C4-2B (cell line): Measurements from ENCODE around the gene XPO1.
A peak's percentile ranks its signal among the peaks of the same experiment; 100 is the strongest.
"Not testable (repeated sequence)": the region's sequence is repeated elsewhere in the genome, so short reads cannot be mapped to it uniquely, and the experiment has no call there.

Source experiments
- H3K27ac ChIP-seq: fragments of 450-650 bp; 2 replicates; pipeline ENCODE4 v1.5.1; 2017
- ZFX ChIP-seq: fragments of 450-650 bp; IDR thresholded peaks from 2 replicates; pipeline ENCODE4 v1.6.1; 2017
- TF ChIP-seq, protein P1 (sequence below): fragments of 450-650 bp; conservative IDR thresholded peaks from 2 replicates; pipeline ENCODE4 v1.5.1; 2017; ENCODE audit warnings: mild to moderate bottlenecking

The XPO1 gene

DNA sequence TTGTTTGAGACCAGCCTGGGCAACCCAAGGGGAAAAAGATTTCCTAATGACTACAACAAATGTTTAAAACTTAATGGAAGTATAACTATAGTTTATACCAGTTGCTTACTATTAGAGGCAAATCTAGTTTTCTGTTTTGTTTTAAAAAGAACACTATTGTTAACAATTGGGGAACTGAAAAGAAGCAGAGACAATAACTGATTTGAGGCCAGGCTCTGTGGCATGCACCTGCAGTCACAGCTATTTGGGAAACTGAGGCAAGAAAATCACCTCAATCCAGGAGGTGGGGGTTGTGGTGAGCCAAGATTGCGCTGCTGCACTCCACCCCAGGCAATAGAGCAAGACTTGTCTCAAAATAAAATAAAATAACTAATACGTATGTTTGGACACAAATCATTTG, 39.1 kb downstream of the XPO1 start:
- no peak for TF ChIP-seq ZFX
- TF ChIP-seq, protein P1, sequence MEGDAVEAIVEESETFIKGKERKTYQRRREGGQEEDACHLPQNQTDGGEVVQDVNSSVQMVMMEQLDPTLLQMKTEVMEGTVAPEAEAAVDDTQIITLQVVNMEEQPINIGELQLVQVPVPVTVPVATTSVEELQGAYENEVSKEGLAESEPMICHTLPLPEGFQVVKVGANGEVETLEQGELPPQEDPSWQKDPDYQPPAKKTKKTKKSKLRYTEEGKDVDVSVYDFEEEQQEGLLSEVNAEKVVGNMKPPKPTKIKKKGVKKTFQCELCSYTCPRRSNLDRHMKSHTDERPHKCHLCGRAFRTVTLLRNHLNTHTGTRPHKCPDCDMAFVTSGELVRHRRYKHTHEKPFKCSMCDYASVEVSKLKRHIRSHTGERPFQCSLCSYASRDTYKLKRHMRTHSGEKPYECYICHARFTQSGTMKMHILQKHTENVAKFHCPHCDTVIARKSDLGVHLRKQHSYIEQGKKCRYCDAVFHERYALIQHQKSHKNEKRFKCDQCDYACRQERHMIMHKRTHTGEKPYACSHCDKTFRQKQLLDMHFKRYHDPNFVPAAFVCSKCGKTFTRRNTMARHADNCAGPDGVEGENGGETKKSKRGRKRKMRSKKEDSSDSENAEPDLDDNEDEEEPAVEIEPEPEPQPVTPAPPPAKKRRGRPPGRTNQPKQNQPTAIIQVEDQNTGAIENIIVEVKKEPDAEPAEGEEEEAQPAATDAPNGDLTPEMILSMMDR = no peak
- no peak overlapping the region for H3K27ac ChIP-seq

DNA sequence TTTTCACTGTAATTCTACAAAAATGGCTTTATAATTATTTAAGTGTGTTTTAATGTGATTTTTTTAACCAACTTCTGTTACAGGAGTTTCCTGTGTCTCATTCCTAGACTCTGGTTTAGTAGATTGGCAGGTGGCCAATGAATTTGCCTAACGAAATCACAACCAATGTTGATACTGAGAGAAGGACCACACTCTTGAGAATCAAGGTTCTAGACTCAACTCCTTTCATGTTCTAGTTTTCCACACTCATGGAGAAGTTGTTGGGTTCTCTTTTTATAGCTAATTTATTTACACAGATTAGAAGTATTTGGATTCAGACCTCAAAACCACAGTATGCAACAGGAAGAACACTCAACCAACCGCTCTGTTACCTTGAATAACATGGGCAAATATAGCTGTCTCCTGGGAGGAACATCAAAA, 44.6 kb downstream of the XPO1 start:
- TF ChIP-seq, protein P1 = no peak
- TF ChIP-seq ZFX = no peak
- H3K27ac ChIP-seq = no peak overlapping the region

DNA sequence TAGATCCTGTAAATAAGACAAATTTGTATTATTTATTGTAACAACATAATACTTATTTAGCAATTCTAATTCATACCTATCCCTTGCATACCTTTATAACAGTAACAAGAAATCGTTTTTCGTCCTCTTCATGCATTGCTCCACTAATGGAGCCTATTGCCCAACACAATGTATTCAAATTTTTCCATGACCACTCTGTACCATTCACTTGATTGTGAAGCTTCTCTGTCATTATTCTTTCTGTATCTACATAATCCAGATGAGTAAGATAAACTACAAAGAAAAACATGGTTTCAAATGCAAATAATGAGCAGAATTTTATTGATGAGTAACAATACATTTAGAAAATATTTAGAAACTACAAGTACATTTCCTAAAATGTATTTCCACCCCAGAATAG, 45.7 kb downstream of the XPO1 start:
- TF ChIP-seq ZFX = no peak
- no peak overlapping the region for H3K27ac ChIP-seq

DNA sequence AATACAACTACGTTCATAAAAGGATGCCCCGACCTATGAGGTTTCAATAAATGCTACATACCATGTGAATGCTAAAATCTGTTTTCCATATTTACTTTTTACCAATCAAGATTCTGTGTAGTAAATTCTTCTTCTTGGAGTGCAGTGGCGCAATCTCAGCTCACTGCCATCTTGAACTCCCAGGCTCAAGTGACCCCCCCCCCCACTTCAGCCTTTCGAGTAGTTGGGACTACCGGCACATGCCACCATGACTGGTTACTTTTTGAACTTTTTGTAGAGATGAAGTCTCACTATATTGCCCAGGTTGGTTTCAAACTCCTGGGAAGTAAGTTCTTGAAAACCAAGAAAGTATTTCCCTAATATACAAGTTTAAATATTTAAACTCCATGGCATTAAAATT, 52.9 kb downstream of the XPO1 start:
- no peak overlapping the region for H3K27ac ChIP-seq
- no peak for TF ChIP-seq ZFX
- TF ChIP-seq, protein P1 = no peak

DNA sequence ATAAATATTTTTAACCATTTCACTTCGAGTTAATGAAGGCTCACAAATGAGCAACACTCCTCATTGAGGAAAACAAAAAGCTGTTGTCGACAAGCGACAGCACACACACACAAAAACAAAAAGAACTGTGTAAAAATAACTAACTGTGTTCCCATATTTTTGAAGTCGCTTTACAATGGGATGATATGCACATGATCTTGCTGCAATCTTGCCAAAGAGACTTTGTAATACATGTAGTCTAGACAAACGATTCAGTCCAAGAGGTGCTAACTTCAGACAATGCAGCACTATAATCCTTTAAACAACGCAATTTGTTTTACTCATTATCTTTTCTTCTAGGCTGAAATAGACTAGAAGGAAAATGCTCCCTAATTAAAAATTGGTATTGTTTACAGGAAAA, 60.1 kb downstream of the XPO1 start:
- H3K27ac ChIP-seq = no peak overlapping the region
- TF ChIP-seq ZFX = no peak
- TF ChIP-seq, protein P1 = no peak

DNA sequence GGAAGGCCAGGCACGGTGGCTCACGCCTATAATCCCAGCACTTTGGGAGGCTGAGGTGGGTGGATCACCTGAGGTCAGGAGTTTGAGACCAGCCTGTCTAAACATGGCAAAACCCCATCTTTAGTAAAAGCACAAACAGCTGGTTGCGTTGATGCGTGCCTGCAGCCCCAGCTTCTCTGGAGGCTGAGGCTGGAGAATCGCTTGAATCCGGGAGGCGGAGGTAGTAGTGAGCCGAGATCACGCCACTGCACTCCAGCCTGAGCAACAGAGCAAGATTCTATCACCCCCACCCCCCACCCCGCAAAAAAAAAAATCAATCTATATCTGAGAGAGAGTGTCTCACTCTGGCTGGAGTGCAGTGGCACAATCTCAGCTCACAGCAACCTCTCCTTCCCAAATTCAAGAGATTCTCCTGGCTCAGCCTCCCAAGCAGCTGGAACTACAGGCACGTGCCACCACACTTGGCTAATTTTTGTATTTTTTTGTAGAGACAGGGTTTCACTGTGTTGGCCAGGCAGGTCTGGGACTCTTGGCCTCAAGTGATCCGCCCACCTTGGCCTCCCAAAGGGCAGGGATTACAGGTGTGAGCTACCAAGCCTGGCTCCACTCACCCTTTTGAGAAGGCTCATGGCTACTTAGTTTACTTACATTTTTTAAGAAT, 61.1 kb downstream of the XPO1 start:
- not testable (repeated sequence) for H3K27ac ChIP-seq

DNA sequence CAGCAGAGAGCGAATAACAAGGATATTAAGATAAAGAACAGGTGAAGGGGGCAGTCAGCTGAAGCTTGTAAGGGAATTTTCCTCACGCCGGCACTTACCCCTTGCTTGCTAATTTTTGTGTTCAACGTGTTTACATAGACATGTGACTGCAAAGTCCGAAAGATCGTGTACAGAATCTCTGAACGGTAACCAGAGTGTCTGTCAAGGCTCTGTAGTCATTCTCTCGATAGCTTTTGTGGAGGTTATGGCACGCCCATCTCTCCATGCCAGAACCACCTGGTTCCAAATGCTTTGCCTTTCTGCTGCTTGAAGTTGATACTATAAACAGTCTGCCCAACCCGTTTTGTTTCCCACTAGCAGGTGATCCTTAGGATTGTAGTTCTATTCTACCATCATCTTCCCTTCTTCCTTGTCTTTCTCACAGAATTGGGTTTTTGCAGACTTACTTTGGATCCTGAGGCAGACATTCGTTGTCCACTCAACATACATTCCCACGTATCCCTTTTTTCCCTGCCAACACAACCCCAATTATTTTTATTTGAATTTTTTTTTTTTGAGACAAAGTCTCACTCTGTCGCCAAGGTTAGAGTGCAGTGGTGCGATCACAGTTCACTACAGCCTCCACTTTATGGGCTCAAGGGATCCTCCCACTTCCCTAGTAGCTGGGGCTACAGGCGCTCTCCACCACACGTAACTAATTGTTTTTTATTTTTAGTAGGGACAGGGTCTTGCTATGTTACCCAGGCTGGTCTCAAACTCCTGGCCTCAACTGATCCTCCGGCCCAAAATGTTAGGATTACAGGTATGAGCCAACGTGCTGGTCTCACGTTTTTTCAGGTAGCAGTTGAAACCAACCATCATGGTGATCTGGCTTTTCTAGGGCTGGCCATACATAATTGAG, 66.0 kb downstream of the XPO1 start:
- TF ChIP-seq ZFX = no peak
- TF ChIP-seq, protein P1 = no peak

DNA sequence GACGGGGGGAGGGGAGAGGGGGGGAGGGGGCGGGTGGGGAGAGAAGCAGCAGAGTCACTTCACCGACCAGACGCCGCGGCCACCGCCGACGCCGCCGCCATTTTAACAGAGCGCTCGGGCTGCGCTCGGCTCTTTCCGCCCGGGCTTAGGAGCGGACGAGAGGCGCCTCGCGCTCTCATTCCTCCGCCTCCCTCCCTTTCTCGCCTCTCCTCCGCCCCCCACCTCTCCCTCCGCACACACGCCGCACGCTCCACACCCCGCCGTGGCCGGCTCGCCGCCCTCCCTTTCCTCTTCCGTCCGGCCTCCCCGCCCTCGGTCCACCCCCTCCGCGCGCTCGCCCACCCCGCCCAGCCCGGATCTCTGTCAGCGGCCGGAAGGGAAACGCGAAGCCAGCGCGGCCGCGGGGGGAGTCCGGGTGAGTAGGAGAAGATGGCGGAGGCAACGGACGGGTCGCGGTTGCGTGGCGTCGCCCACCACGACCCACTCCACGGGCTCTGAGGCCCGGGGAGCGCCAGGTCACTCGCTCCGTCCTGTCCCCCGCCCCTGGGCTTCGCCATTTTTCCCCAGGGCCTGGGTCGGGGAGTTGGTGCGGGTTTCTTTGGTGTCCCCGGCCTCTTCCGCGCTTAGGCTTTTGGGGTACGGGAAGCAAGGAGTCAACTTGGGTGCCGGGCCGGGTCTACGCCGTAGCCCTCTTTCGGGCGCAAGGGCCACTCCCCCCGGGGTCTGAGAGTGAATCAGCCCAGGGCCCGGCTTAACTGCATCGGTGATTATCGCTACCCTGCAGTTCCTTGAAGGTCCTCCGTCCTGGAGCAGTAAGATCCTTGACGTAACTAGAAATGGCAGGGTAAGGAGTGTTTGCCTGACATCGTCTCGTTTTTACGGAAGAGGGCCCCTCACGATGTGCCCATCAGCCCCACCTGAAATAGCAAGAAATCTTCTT, 66.9 kb downstream of the XPO1 start, which contains the start of gene USP34:
USP34 (minus strand) TSS at position 123 of the 940 bp plus-strand sequence. CDS start 395 bp downstream, outside the sequence.
- 0 out of 2 replicates have a peak, but pooled peaks have one; percentile 28 for TF ChIP-seq ZFX
- TF ChIP-seq, protein P1 = no peak
- H3K27ac ChIP-seq = peak within 1 kb of the TSS; percentile 97

More for the DNA sequence above, 66.0 kb downstream of the XPO1 start:
- H3K27ac ChIP-seq = peak overlapping the region; percentile 97
